ENCODE measurements around the gene GJB1. TPM values are rescaled to one million over a fixed set of nuclear protein-coding genes. Genes with fewer than 3 reads are reported as not detected.

The GJB1 gene
- total RNA-seq (2021) (not detected in 2 replicates), Bru-seq, nascent RNA (not detected), BruChase-seq, experiment 1, labeled RNA remaining after a 2-hour chase (not detected), BruChase-seq, experiment 2, labeled RNA remaining after a 6-hour chase (not detected)
- long read RNA-seq, result 0 reads

- TF ChIP-seq CTCF (conservative IDR thresholded peaks at IDR 0.05; ENCODE audit: low read depth, low read length) (no peak), EZH2 (IDR thresholded peaks at IDR 0.05; ENCODE audit: borderline replicate concordance, low read depth, low read length, poor library complexity, severe bottlenecking) (no peak)
- POLR2A ChIA-PET (ENCODE audit: low non-redundant PET), result interaction anchor here (0.6 kb wide), 1 partner anchor 166 kb away, joined by 7 read pairs; no protein-coding TSS in a partner anchor
These were observed at the start of gene GJB1 for GRCh38 chrX:71222929-71223328. Gene GJB1 (plus strand): TSS chrX:71223224. CDS start chrX:71223708, 484 bp downstream.

GRCh38 chrX:71173440-71173839 is 49.6 kb upstream of the GJB1 start:
- Histone ChIP-seq H3K36me3 (ENCODE audit: insufficient read depth, low read length, poor library complexity, severe bottlenecking) (no peaks in the 10 kb centered on the region), H3K9me3 (ENCODE audit: low read depth, low read length, poor library complexity, severe bottlenecking) (no peaks in the 10 kb centered on the region), H3K4me1 (ENCODE audit: insufficient read depth, low read length, poor library complexity, severe bottlenecking) (no peaks in the 10 kb centered on the region), H3K27ac (ENCODE audit: low read depth, low read length, poor library complexity, severe bottlenecking) (no peak overlapping the region), H3K27me3 (replicated peaks; ENCODE audit: insufficient read depth, low read depth, low read length, poor library complexity) (no peaks in the 10 kb centered on the region), H3K4me3 (ENCODE audit: low read depth, low read length, poor library complexity, severe bottlenecking) (no peak overlapping the region)
- intact Hi-C loops (cut with micrococcal nuclease; ENCODE audit: unreplicated experiment), result no loop called here
- BruUV-seq (replicated peaks), result no TSS peak
- ChIA-PET POLR2A (ENCODE audit: low non-redundant PET) (no interaction called here), CTCF (no interaction called here)
- TF ChIP-seq CTCF (conservative IDR thresholded peaks at IDR 0.05; ENCODE audit: low read depth, low read length) (no peak), EZH2 (IDR thresholded peaks at IDR 0.05; ENCODE audit: borderline replicate concordance, low read depth, low read length, poor library complexity, severe bottlenecking) (no peak)
- DNase-seq (ENCODE audit: low spot score), result no peak

More at GRCh38 chrX:71222929-71223328, at the start of gene GJB1:
- DNase-seq (ENCODE audit: low spot score), result no peak
- no TSS peak for BruUV-seq (replicated peaks)
- H3K4me3 ChIP-seq (ENCODE audit: low read depth, low read length, poor library complexity, severe bottlenecking), result no peak within 1 kb of the TSS
- H3K27me3 ChIP-seq (replicated peaks; ENCODE audit: insufficient read depth, low read depth, low read length, poor library complexity), result no peaks in the 10 kb centered on the region
- intact Hi-C loops (cut with micrococcal nuclease; ENCODE audit: unreplicated experiment), result no loop called here
- CTCF ChIA-PET, result no interaction called here
- no peaks in the 10 kb centered on the region for H3K9me3 ChIP-seq (ENCODE audit: low read depth, low read length, poor library complexity, severe bottlenecking)
- no peaks in the 10 kb centered on the region for H3K36me3 ChIP-seq (ENCODE audit: insufficient read depth, low read length, poor library complexity, severe bottlenecking)
- H3K27ac ChIP-seq (ENCODE audit: low read depth, low read length, poor library complexity, severe bottlenecking), result no peak within 1 kb of the TSS
- no peaks in the 10 kb centered on the region for H3K4me1 ChIP-seq (ENCODE audit: insufficient read depth, low read length, poor library complexity, severe bottlenecking)

GRCh38 chrX:71174795-71175194 is 48.2 kb upstream of the GJB1 start:
- no peaks in the 10 kb centered on the region for H3K36me3 ChIP-seq (ENCODE audit: insufficient read depth, low read length, poor library complexity, severe bottlenecking)
- intact Hi-C loops (cut with micrococcal nuclease; ENCODE audit: unreplicated experiment), result loop anchor here (5.0 kb wide), 1 partner anchor 77 kb away; the partner anchor contains the start of gene FOXO4
- no peak overlapping the region for H3K4me3 ChIP-seq (ENCODE audit: low read depth, low read length, poor library complexity, severe bottlenecking)
- ChIA-PET POLR2A (ENCODE audit: low non-redundant PET) (no interaction called here), CTCF (no interaction called here)
- BruUV-seq (replicated peaks), result no TSS peak
- H3K27ac ChIP-seq (ENCODE audit: low read depth, low read length, poor library complexity, severe bottlenecking), result no peak overlapping the region
- TF ChIP-seq CTCF (conservative IDR thresholded peaks at IDR 0.05; ENCODE audit: low read depth, low read length), result no peak
- TF ChIP-seq EZH2 (IDR thresholded peaks at IDR 0.05; ENCODE audit: borderline replicate concordance, low read depth, low read length, poor library complexity, severe bottlenecking), result no peak
- DNase-seq (ENCODE audit: low spot score), result no peak
- H3K27me3 ChIP-seq (replicated peaks; ENCODE audit: insufficient read depth, low read depth, low read length, poor library complexity), result no peaks in the 10 kb centered on the region
- H3K4me1 ChIP-seq (ENCODE audit: insufficient read depth, low read length, poor library complexity, severe bottlenecking), result no peaks in the 10 kb centered on the region
- no peaks in the 10 kb centered on the region for H3K9me3 ChIP-seq (ENCODE audit: low read depth, low read length, poor library complexity, severe bottlenecking)

Measured in A673 (cell line).